Stimulated activated CD8-positive, alpha-beta memory T cell treated with anti-CD3 and anti-CD28 coated beads, Interleukin-7, amount 100 ng/mL, for 4 hours (primary cell): ENCODE measurements around the gene SCN5A.

Experiments
- DNase-seq, 2 donors: peaks; one replicate each; pipeline ENCODE4 v3.0.0-alpha.2; 2020; ENCODE audit warnings: low read depth in 2 of 2

Gene SCN5A

DNA sequence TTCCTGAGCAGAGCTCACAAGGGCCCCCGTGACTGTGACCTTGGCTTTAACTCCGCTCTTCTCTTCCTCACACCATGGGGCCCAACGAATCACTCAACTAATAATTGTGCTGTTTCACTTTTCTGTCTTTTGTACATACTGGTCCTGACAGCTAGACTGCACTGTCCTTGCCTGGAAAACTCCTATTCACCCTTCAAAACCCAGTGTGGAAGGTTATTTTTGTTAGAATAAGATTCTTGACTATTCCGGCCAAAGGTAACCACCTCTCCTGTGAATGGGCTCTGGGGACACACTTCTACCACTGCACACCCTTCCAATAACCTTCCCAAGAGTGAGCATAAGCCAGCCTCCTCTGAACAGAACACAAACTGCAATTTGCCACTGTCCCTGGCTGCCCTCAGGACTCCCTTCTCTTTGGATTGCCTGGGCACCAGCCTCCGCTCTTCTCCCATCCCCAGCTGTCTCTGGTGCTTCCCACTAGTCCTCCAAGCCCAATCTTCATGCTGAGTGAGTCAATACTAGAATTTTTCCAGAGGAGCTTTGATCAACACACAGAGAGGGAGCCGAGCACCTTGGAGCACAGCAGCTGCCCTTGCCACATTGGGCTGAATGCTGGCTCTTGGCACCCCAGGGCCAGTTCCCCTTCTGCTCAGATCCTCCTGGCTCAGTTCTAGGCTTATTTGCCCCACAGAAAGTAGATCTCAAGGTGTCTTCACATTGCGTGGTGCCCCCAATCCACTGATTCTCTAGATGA, 2.1 kb downstream of the SCN5A start:
- DNase-seq, result no peak

DNA sequence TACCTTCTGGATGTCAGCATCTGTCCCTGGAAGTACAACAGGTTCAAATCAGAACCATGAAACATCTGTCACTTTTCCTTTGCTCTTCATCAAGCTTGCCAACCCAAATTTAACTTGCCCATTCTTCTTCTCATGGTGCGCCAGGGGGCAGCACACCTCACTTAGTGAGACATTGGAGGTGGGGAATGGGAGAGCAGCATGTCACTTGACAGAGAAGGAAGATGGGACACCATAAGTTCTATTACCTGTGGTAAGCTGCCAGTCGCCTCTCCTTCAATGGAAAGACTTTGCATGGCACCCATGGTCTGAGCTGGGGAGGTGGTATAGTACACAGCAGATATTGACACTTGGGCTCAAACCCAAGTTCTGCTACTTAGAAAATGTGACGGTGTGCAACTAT, 2.9 kb downstream of the SCN5A start:
- no peak for DNase-seq

DNA sequence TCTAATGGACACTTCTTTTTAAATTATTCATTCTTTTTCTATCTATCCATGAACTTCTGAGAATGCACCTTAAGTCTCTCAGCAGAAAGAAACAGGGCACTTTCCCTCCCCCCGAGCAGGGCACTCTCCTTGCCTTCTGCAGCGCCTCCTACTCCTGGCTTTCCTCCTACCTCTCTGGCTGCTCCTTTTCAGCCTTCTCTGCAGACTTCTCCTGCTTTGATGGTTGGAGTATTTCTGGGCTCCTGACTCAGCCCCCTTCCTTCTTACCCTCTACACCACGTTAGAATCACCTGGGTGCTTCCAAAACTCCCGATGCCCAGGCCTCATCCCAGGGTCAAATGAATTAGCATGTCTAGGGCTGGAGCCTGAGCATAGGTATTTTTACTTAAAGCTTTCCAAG, 3.4 kb downstream of the SCN5A start:
- no peak for DNase-seq

DNA sequence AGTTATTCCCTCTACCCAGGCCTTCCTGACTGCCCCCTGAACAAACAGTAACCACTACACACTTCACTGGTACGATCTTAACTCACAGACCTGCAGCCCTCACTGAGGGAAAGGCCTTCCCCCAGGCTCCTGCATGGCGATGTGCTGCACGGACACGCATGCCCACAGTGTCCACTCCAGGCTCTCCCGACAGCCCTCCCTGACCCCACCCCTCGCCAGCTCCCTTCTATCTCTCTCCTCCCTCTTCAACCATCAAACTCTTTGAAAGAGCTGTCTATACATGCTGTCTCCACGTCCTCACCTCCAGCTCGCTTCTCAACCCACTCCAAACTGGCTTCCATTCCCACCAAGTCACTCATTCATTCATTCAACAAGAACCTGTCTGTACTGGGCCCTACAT, 3.9 kb downstream of the SCN5A start:
- DNase-seq, result no peak

DNA sequence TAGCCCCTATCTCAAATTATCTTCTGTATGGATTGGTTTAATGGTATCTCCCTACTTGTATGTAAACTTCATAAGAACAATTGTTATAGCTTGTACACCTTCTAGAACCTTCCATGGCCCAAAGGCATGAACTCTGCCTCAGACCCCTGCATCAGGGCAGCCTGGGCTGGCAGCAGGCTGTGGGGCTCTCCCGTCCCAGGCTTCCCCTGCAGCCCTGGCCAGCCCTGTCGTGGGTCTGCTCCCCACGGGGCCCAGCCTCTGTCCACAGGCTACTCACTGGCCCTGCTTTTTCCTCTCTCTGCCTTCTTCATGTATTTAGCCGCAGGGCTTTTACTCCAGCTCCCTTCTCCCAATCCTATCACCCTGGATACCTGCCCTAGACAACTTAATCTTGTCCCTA, 4.4 kb downstream of the SCN5A start:
- DNase-seq, result no peak

DNA sequence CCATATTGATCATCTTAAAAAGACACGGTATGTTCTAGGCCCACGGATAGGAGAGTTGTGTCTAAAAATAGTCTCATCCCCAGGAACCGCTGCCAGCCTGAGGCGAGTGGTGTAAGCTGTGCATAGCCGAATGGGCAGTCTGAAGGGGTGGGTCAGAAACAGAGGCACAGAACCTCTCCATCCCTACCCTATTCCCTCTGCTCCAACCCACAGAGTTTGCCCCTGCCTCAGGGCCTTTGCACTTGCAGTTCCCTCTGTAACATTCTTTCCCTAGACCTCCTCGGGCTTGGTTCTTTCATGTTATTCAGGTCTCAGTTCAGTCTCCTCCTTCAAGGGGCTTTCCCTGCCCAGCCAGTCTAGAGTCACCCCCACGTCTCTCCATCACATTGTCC, 4.8 kb downstream of the SCN5A start:
- DNase-seq, result no peak

DNA sequence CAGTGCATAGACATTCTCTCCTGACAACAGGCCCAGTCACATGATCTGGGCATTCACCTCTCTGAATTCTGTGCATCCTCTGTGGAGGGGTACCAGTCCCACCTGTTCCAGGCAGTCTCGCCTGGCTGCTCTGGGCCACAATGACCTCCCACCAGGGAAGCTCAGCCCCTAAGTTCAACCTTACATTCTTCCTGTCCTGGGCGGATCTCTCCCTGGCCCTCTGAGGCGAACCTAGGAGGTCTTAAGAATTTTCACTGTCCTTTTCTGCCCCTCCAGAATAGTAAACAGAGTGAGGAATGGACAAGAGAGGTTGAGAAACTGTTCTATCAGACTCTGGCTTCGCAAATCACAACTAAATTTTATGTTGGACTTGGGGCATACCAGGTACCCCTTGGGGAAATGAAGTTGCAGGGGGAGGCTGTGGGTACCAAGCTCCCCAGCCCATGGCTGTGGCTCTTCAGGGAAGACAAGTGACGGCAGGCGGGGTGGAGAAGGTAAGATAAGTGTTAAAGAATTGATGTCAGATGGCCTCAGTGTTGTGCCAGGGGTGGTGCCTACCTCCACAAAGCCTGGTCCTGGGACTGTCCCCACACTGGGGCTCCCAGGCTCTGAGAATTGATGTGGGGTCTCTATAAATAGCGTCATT, 5.3 kb downstream of the SCN5A start:
- no peak for DNase-seq

DNA sequence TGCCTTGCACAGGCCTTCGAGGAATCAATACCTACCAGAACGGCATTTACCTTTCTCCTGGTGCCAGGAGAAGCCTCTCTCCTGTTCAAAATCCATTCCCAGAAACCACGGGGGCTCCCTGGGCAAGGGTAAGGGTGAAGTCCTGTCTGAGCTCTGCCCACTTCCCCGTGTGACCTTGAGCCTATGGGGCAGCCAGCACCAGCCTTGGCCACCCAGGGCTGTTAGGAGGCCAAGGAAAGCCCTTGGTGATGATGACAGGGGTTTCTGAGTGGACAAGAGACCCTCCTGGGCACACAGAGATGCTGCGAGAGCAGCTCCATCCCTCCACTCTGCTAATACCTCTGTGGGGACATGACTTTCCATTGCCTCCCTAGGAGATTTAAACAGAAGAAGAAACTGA, 5.9 kb downstream of the SCN5A start:
- DNase-seq, result no peak

DNA sequence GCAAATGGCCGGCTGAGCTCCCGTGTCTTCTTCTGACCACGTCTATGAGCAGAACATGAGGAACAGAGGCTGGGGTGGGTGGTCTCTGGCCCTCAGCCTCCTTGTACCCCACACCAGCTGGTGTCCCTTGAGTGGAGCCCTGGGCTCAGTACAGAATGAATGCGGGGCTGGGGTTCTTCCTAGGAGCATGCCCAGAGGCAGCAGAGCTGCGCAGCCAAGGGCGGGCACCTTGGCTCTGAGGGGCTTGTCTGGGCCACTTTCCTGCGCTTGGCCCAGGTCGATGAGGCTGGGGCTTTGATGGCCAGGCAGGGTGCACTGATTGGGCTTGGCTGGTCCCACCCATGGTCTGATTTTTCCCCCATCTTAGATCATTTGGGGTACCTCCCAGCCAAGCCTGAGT, 6.4 kb downstream of the SCN5A start:
- DNase-seq, result no peak

DNA sequence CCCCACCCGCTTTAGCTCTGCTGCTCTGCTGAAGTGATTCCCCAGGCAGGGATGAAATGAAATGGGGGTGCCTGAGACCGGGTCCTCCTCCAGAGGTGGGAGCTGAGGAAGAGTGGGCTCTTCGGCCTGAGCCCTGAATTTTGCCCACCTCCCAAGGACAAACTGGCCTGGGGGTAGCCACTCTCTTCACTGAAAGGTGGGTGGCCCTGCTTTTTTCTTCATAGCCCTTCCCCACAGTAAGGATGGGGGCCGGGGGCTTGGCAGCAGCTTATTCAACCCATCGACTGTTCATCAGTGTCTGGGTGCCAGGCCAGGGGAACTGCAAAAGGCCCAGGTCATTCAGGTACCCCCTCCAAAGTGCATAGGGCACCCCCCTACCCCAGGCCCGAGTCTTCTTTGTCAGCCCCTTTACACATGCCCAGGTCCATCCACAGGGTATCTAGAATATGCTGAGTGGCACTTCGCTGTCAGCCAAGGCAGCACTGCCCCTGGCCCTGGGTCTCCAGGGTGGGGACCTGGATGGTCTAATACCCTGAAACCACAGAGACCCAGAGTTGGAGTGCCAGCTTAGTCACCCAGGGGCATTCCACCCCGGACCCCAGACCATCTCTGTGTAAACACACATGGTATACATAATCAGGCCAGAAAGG, 7.9 kb downstream of the SCN5A start:
- DNase-seq, result no peak

DNA sequence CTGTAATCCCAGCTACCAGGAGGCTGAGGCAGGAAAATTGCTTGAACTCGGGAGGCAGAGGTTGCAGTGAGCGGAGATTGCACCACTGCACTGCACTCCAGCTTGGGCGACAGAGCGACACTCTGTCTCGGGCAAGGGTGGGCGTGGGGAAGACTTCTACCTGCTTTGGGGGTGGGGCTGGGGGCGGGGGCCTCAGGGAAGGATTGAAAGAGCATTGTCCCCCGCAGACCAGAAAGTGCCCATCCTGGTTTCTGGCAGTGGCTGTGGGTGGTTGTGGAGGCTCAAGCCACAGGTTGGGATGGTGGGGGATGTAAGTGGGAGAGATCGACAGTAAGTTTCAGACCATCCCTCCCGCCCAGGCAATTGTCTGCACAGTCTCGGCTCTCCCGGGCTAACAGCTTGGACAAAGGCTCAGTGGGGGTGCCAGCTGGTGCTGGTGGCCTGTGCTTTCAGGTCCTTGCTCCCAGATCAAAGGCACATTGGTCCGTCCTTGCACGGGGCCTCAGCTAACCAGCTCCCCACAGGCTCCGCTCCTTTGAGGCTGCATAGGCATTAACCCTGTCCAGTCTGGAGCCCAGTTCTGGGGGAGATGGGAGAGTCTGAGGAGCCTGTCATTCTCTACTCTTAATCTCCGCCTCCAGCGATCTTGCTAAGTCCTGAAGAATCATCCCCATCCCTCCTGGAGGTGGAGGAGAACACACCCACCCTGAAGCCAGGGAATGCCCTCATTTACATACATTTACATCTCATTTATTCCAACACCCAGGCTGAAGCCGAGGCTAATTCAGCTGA, 8.6 kb downstream of the SCN5A start:
- no peak for DNase-seq

DNA sequence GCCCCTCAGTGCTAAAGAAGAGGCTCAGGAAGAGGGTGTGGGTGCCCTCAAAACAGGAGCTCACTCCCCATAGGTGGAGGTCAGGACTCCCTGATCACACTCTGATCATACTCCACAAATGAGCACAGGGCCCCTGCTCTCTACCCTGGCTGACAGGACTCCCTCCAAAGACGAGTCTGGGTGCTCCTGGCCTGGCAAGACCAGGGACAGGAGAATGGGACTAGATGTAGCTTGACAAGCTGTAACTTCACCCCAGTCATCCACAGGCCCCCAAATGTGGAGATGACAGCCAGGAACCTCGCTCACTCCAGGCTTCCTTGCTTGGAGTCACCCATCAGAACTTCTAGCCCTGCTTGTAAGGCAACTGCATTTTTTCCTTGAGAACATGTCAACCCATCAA, 11.1 kb downstream of the SCN5A start:
- DNase-seq, result no peak

DNA sequence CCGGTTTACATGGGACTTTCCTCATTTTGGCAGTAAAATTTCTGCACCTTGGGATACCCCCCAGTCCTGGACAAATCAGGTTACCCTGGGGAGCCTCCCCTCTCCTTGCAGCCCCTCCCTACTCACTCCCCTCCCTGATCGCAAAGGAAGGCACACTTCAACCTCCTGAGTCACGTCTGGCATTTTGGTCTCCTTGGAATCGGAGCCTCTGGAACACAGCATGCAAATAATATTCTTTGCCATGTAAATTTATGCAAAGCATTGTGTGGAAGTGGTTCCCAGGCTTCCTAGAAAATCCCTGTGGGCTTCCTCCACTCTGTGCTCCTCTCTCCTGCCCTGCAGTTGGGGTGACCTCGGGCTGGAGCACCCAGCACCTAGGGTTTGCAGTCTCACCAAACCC, 11.6 kb downstream of the SCN5A start:
- DNase-seq, result no peak

DNA sequence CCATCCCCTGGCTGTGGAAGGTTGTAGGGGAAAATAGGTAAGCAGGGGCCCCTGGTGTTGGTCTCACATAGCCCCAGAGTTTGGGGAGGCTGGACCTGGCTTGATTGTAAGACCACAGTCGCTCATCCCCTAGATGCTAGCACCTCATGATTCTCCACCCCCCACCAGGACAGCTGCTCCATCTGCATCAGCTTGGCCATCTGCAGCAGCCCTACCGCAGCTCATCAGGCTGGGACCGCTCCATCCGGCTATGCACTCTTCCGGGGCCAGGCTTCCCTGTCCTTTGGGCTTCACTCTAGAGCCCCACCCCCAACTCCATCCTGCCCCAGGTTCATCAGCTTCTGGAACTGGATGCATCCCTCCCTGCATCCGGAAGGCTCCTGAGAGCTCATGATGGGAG, 12.6 kb downstream of the SCN5A start:
- DNase-seq, result no peak

DNA sequence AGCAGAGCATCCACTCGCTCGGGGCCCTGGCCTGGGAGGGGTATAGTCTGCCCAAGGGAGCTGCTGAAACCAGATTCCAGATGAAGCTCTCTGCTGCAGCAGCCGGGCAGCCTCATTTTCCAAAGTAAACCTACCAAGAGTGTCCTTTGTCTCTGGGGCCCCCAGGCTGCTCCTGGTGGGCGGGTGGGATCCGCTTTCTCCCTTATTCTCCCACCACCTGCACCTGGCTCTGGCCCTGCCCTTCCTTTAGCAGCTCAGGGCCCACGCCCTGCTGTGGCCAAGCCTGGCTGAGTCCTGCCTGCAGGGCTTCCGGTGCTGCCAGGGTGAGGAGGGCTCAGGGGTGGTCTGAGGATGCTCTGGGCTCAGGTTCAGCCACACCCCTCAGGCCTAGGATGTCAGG, 13.0 kb downstream of the SCN5A start:
- no peak for DNase-seq

DNA sequence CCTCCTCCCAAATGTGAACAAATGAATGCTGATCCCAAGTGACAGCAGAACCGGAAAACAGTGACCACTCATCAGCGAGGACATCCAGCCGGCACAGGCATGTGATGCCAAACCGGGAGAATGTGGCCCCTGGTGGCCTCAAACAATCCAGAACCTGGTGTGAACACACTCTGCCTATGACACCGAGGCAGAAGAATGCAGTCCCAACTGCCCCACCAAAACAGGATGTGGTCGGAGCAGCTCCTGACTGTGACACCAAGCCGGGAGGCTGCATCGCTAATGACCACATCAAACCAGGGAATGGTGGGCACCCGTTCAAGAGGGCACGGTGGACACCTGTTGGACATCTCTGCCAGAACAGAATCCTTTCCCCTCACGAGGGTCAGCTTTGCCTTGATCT, 15.4 kb downstream of the SCN5A start:
- DNase-seq, result no peak

DNA sequence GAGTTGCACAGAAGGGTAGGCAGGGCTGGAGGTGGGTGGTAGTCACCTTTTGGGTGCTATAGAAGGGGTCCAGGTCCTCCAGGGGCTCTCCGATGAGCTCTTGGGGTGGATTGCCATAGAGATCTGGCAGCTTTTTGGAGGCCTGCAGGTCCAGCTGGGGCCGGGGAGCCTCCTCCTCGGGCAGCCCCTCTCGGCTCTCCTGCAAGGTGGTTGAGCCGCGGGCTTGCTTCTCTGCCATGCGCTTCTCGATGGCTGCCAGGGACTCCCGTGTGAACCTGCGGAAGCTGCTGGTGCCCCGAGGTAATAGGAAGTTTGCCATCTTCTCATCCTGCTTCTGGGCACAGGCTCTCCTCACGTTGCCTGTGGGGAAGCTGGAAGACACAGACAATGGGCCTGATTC, 16.5 kb downstream of the SCN5A start:
- DNase-seq, result no peak

DNA sequence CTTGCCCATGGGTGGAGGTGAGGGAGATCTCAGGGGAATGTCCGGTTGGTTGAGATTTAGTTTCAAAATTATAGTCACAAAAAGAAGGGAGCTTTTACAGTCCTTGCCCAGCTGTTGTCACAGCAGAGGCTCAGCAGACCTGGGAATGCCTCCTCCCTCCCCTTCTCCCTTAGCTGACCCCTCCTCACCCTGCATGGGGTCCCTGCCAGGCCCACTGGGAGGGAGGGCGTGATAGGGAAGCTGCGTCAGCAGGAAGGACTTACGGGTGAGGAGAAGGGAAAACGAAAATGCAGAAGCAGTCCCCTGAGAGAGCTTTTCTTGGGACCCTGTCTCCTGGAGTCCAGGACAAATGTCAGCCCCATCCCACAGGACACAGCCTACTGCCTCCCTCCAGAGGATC, 18.9 kb downstream of the SCN5A start:
- no peak for DNase-seq

DNA sequence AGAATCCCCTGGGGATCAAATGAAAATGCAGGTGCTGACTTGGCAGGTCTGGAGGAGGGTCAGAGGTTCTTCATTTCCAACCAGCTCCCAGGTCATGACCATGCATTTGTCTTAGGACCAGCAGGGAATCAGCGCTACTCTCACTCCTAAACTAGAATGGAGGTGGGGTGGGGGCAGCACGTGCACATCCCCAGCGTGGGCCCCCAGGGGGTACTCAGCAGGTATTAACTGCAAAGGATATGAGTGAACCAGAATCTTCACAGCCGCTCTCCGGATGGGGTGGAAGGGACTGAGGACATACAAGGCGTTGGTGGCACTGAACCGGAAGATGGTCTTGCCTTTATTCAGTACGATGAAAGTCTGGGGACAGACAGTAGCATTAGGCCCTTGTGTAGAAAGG, 19.4 kb downstream of the SCN5A start:
- no peak for DNase-seq

DNA sequence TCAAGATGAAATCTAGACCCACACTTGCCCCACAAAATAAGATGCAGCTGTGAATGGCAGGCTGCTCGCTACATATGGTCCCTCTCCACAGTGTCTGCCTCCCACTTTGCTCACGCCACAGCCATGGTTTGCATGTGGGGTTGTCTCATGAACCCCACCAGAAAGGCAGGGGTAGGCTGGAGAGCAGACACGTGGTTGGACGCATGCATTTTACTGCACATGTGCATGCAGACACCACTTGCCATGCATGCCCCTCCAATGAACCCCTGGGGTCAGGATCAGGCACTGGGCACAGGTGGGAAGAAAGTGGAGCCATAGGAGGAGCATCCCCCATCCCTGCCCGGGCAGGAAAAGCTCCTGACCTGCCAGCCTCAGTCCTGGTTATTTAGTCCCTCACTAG, 20.7 kb downstream of the SCN5A start:
- DNase-seq, result no peak

DNA sequence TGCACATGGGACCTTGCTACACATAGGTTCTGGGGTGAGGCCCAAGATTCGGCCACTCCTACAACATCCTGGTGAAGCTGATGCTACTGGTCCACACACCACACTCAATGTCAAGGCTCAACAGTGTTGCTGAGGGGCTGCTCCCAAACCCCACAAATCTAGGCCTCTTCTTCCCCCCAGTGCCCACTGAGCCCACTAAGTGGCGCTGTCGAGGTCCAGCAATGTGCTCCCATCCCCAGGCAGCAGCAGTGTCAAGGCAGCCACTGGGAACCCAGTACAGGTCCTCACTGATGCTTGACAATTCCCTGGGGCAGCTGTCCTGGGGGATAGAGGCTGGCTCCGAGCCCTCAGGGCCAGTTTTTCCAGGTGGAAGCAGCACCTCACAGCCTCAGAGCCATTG, 21.5 kb downstream of the SCN5A start:
- DNase-seq, result no peak

DNA sequence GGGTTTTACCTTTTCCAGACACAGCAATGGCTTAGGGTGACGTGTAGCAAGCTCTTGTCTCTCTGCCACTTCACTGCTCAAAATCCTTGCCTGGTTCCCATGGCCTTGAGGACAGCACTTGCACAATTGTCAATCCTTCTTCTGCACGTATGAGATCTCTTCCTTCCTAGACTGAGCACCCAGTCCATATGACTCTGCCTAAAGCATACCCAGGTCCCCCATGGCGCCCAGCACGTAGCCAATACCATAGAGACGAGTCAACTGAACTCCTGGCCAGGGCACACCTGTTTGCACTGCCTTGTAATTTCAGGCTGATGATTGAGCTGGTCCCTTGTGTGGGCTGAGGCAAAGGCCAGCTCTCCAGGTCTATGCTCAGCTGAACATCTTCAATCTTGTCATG, 23.3 kb downstream of the SCN5A start:
- no peak for DNase-seq

DNA sequence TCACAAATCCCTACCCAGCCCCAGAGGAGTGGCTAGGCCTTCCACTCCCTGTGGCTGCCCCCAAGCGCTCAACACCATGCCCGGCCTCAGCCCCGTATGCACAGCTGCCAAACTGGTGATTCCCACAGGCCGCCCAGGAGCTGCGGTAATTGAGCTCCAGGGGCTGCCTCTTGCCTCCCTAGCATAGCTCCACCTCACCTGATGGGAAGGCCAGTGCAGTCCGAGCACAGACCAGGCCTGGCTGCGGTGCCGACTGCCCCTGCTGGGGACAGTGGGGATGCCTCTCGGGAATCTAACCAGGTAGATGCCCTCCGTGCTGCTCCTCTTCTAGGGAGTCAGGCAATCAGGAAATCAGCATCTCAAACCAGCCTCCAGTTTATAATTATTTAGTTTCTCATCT, 25.9 kb downstream of the SCN5A start:
- no peak for DNase-seq
